ENCODE results near the gene KDM5A.

The KDM5A gene

DNA sequence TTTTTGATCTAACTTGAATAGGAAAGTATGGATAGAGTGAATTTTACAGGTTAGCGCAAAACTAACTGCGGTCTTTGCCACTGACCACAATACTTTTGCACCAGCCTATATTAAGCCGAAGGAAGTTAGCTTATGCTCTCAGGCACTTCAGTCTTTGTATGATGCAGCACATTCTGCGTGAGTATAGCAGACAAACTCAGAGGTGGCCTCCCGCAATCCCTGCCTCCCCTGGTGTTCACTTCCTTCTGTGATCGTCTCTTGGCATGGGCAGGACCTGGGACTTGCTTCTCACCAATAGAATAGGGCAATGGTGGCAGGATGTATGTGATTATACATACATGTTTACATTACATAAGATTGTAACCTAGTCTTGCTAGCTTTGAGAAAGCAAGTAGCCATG, 116.2 kb downstream of the KDM5A start:
- ATAC-seq (no peak), DNase-seq (no peak)

GRCh38 chr12:271161-271560, 118.0 kb downstream of the KDM5A start:
- ATAC-seq (no peak), DNase-seq (no peak)

GRCh38 chr12:269191-269590, 119.9 kb downstream of the KDM5A start:
- ATAC-seq = no peak
- DNase-seq = no peak

DNA sequence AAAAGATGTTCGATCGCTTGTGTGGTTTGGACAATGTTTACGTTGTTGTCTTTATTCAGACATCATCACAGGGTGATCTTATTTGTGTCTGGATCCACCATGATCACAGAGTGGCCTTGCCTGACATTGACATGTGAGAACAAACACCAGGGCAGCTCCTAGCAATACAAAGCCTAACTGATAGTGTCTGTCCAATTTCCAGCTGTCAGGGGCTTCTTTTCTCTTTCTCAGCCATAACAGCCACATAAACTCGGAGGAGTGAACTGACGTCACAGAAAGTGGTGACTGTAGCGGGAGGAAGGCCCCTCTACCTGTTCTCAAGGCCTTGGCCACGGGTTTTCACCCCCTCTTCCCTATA, 120.7 kb downstream of the KDM5A start:
- DNase-seq (no peak), ATAC-seq (no peak)

GRCh38 chr12:267581-268482, 121.3 kb downstream of the KDM5A start:
- ATAC-seq = no peak
- DNase-seq = no peak

DNA sequence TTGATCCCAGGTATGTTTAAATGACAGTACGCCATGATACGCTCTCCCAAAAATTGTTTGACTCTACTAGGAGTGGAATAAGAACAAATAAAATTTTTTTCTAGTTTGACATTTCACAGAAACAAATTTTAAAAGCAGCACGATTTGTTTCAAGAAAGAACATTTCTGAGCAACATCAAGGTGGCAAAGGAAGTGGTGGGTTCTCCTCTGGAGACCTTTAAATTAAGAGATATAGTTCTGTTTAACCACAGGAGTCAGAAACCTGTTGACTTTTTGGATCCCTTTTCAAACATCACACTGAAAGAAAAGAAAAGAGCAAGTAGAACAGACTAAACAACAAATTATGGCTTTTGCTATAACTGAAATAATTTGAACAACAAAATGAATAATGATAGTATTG, 124.0 kb downstream of the KDM5A start:
- ATAC-seq = no peak
- no peak for DNase-seq

- no peak for ATAC-seq
- no peak for DNase-seq
Measured at GRCh38 chr12:264269-264668, 124.9 kb downstream of the KDM5A start.

DNA sequence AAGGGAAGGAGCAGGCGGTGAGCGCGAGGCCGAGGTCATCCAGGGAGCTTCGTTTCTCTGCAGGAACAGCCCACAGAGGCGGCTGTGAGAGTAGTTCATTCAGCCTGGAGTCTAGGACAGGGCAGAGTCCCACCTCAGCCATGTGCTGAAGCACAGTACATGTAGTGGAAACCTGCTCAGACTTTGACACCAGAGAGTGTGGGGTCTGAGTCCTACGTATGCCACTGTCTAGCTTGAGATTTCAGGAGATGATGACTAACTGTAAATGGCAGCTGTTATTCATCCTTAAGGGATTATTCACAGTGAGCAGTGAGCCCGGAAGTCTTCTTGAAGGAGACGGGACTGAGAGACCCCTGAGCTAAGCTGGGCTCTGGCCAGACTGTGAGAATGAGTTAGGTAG, 125.5 kb downstream of the KDM5A start:
- DNase-seq (no peak), ATAC-seq (no peak)

- ATAC-seq (no peak), DNase-seq (no peak)
Measured at GRCh38 chr12:262817-263216, 126.3 kb downstream of the KDM5A start, which contains the start of gene SLC6A13. SLC6A13 (minus strand) TSS chr12:262836; CDS start chr12:260052, 2,784 bp downstream.

DNA sequence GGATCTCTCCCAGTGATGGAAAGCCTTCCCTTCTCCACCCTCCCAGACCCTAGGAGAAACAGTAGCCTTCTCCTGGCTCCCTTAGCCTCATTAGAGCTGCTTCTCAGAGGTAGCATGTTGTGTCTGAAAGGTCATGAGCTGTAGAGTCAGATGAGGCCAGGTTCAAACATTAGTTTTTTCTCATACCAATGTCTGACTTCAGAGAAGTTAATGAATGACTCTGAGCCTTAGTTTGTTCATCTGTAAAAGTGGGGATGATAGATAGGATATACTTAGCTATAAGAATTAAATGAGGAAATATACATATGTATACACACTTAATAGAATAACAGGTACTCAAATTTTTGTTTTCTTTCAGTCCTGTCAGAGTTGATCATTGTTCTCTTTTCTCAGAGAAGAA, 127.0 kb downstream of the KDM5A start:
- ATAC-seq (no peak), DNase-seq (no peak)

DNA sequence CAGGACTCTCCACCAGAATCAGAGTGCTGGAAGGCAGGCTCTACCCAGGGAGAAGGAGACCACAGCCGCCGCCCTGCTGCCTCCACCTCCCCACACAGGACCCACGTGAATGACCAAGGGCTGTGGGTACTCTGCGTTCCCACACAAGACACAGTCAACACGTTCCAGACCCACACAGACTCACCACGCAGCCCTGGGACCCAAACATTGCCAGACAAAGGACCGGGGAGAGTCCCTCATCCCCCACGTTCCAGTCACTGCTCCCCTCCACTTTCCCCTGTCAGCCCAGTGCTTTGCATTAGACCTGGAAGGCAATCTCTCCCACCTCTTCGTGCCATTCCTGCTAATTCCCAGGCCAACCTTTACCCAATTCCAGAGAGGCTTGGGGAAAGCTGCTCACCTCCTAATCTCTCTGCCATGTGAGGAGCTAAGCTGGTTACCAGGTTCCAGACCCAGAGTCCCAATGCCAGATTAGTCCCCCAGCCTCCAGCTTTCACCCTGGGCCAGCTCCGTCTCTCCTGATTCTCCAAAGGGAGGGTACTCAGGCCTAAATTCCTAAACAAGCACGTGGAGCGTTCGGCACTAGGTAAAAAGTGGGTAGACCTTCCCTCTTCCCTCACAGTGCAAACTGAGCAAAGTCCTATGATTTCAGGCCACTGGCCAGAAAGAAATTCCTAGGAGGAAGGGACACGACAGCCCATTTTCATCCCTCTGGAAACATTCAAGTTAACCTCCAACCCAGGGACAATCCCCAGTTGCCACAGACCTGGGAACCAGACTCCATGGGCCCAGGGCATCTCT, 131.4 kb downstream of the KDM5A start:
- DNase-seq (no peak), ATAC-seq (no peak)

- ATAC-seq (no peak), DNase-seq (no peak)
Measured at GRCh38 chr12:256958-257357, 132.2 kb downstream of the KDM5A start.

DNA sequence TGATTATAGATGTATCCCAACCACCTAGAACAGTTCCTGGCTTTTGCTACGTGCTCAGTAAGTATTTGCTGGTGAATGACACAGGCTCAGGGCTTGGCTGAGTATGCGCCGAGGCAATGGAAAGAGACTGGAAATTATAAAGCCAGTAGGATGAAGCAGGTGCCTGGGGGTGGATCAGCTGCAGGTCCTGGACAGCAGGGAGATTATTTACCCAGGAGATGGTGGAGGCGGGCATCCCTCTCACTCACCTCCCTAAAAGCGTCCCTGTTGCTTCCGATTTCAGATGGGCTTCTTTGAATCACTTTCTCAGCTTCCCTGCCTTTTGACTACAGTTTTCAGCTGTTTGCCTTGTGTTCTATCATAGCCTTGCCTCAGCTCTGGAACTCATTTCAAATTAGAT, 132.9 kb downstream of the KDM5A start:
- no peak for DNase-seq

DNA sequence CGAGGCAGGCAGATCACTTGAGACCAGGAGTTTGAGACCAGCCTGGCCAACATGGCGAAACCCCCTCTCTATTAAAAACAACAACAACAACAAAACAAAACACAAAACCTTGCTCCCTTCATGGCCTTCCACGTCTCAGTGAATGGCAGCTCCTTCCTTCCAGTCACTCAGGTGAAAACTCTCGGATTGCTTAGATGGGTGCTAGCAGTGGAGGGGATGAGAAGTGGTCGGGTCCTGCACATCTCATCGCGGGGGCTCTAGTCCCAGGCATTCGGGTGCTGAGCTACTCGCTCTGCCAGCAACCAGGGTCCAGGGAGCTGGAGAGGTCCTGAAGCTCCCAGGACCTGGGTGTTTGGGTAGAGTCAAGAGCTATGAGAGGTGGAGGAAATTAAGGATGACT, 134.2 kb downstream of the KDM5A start:
- DNase-seq (no peak), ATAC-seq (no peak)

More for the DNA sequence above, 132.9 kb downstream of the KDM5A start:
- no peak for ATAC-seq

DNA sequence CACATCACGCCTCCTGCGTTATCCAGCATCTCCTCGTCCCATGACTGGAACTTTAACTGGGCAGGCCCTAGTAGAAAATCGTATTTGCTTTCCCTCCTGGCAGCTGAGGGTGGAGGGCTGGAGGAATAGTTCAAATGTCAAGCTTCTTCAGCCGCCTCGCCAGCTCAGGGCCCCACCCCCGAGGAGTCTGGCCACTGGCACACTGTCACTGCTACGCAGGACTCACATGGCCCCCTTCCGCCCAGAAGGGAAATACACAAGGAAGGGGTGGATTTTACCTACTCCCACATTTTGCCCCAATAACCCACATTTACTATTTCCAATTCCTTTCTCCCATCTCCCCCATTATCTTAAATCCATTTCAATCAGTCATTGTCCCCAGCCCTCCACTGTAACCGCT, 135.1 kb downstream of the KDM5A start:
- DNase-seq (no peak), ATAC-seq (no peak)

GRCh38 chr12:253116-253831, 135.8 kb downstream of the KDM5A start:
- ATAC-seq = no peak
- no peak for DNase-seq

DNA sequence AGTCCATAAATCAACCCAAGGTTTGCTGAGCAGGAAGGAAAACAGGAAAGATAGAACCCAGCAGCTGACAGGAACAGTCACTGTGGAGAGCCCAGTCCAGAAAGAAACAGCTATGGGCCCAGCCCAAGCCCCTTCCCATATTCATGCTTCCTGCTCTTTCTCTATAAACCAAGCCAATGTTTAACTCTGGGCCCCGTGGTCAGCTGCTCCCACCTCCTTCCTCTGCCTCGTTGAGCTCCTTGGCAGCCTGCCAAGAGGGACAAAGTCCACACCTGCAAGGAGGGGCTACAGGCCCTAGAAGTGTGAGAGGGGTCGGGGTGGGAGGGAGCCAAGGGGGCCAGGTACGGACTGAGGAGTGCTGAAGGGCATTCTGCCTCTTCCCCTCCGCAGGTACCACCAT, 136.5 kb downstream of the KDM5A start:
- no peak for DNase-seq
- no peak for ATAC-seq

DNA sequence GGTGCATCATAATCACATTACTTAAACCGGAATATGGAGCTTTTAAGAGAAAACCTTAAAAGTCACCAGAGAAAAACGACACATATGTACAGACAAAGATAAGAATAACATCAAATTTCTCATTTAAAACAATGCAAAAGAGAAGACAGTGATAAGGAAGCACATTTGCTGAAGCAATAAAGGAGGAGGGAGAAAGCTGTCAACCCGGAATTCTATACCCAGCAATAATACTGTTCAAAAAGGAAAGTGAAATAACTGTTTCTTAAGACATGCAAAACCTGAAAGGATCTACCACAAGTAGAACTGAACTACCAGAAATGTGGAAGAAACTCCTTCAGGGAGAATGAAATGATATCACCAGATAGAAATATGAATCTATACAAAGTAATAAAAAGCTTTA, 141.8 kb downstream of the KDM5A start:
- no peak for DNase-seq
- no peak for ATAC-seq

DNA sequence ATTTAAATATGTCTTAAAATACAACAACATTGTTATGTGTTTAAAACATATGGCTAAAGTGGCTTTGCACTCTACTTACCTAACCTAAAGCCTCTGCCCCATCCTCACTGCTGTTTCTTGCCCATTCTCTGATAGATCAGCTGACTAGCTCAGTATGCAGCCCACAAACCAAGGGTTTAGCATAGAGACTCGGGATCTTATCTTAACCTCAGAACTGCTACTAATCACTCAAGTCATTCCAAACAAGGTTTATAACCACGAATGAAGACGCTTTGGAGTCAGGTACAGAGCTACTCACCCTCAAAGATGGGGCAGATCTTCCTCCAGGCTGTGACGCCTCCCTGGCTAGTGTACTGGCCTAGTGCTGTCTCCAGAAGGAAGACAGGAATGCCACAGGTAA, 145.7 kb downstream of the KDM5A start:
- DNase-seq (no peak), ATAC-seq (no peak)

DNA sequence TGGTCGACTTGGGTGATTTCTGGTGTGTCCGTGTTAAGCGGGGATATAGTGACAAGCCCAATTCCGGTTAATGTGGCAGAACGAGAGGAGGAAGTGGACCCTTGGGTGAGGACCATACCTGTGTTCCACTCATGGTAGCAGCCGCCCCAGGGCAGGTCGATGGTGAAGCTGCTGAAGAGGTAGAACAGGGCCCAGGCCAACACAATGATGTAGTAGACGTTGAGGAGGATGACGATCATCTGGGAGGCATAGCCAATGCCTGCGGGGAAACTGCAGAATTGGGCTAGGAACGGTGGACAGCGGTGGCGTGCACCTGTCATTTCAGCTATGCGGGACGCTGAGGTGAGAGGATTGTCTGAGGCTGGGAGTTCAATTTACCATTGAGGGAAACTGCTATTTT, 146.6 kb downstream of the KDM5A start:
- ATAC-seq = no peak

DNA sequence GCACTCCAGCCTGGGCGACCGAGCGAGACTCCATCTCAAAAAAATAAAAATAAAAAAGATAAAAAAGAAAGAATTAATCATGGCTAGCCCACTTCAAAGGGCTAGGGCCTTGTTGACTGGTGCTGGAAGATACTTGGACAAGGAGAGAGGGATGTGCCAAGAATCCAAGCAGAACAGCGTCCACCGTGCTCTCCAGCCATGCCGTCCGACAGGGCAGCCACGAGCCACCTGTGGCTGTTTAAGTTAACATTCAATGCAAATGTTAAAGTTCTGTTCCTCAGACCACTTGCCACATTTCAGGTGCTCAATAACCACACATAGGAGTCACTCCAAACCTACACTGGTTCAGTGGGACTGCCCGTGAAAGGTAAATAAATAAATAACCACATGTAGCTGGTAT, 147.9 kb downstream of the KDM5A start:
- ATAC-seq (no peak), DNase-seq (no peak)

More for the DNA sequence above, 146.6 kb downstream of the KDM5A start:
- DNase-seq = no peak

GRCh38 chr12:240566-240965, 148.6 kb downstream of the KDM5A start:
- no peak for ATAC-seq
- DNase-seq = no peak

Data from stimulated activated naive CD8-positive, alpha-beta T cell treated with anti-CD3 and anti-CD28 coated beads, Interleukin-15, Interleukin-2, amounts not matched to agents 100 U/mL and 50 U/mL, for 24 hours (primary cell).